ENCODE measurements around the gene MET.

The MET gene

GRCh38 chr7:116665332-116665996, 6.5 kb upstream of the MET start:
- DNase-seq (ENCODE audit: low spot score) = no peak

GRCh38 chr7:116669769-116670168, 2.2 kb upstream of the MET start:
- no peak for DNase-seq (ENCODE audit: low spot score)

- no peak for DNase-seq (ENCODE audit: low spot score)
These were observed 1.5 kb upstream of the MET start for GRCh38 chr7:116670409-116671015.

- no peak for DNase-seq (ENCODE audit: low spot score)
These were observed 885 bp upstream of the MET start for GRCh38 chr7:116671111-116671510.

- DNase-seq (ENCODE audit: low spot score) = peak; percentile 40
These were observed 830 bp downstream of the MET start for GRCh38 chr7:116672596-116673456.

- DNase-seq (ENCODE audit: low spot score) = no peak
These were observed 1.5 kb downstream of the MET start for GRCh38 chr7:116673457-116673865.

- DNase-seq (ENCODE audit: low spot score) = no peak
These were observed 2.6 kb downstream of the MET start for GRCh38 chr7:116674508-116675173.

GRCh38 chr7:116675812-116676355, 3.9 kb downstream of the MET start:
- DNase-seq (ENCODE audit: low spot score) = no peak

- no peak for DNase-seq (ENCODE audit: low spot score)
These were observed 6.8 kb downstream of the MET start for GRCh38 chr7:116678780-116679179.

GRCh38 chr7:116679500-116679899, 7.5 kb downstream of the MET start:
- no peak for DNase-seq (ENCODE audit: low spot score)

GRCh38 chr7:116683786-116684185, 11.8 kb downstream of the MET start:
- DNase-seq (ENCODE audit: low spot score) = no peak

- no peak for DNase-seq (ENCODE audit: low spot score)
These were observed 14.0 kb downstream of the MET start for GRCh38 chr7:116686033-116686432.

- no peak for DNase-seq (ENCODE audit: low spot score)
These were observed 14.9 kb downstream of the MET start for GRCh38 chr7:116686812-116687419.

GRCh38 chr7:116687801-116688201, 15.8 kb downstream of the MET start:
- DNase-seq (ENCODE audit: low spot score) = peak; percentile 31

GRCh38 chr7:116689790-116690259, 17.8 kb downstream of the MET start:
- no peak for DNase-seq (ENCODE audit: low spot score)

GRCh38 chr7:116691664-116692063, 19.7 kb downstream of the MET start:
- no peak for DNase-seq (ENCODE audit: low spot score)

- peak; percentile 43 for DNase-seq (ENCODE audit: low spot score)
These were observed 20.7 kb downstream of the MET start for GRCh38 chr7:116692401-116693308.

GRCh38 chr7:116696707-116697106, 24.7 kb downstream of the MET start:
- DNase-seq (ENCODE audit: low spot score) = no peak

- DNase-seq (ENCODE audit: low spot score) = no peak
These were observed 25.2 kb downstream of the MET start for GRCh38 chr7:116697152-116697551.

GRCh38 chr7:116697761-116698160, 25.8 kb downstream of the MET start:
- no peak for DNase-seq (ENCODE audit: low spot score)

- DNase-seq (ENCODE audit: low spot score) = no peak
These were observed 26.4 kb downstream of the MET start for GRCh38 chr7:116698396-116698795.
